Spleen (tissue), 11 donors: ENCODE data around the gene TUBA1B. TPM values are rescaled to one million over a fixed set of nuclear protein-coding genes. Genes with fewer than 3 reads are reported as not detected.

ENCODE experiments used
- DNase-seq: peaks from one replicate; pipeline ENCODE4 v3.0.0-alpha.2; 2020
- H3K27ac ChIP-seq, 8 donors: fragments of 200-600 bp; sonication (generic) in 7 of 8; 1 replicate in 4 of 8; 2 replicates in 4 of 8; pipeline versions ENCODE4 v1.5.0 to v1.8.0; 2016 to 2021; ENCODE audit warnings: inconsistent platforms in 4 of 8, mild to moderate bottlenecking in 4 of 8, moderate library complexity in 1 of 8
- H3K27me3 ChIP-seq, 7 donors: fragments of 200-600 bp; sonication (generic) in 6 of 7; replicated peaks in 1 of 7; 1 replicate in 4 of 7; 2 replicates in 3 of 7; pipeline versions ENCODE4 v1.5.0 to v1.8.0; 2016 to 2021; ENCODE audit warnings: inconsistent platforms in 3 of 7, mild to moderate bottlenecking in 1 of 7
- H3K36me3 ChIP-seq, 6 donors: fragments of 200-600 bp; sonication (generic) in 5 of 6; 1 replicate in 4 of 6; 2 replicates in 2 of 6; pipeline versions ENCODE4 v1.5.0 to v1.8.0; 2016 to 2021; ENCODE audit warnings: inconsistent platforms in 2 of 6
- H3K4me1 ChIP-seq, 6 donors: fragments of 200-600 bp; sonication (generic) in 5 of 6; 1 replicate in 3 of 6; 2 replicates in 3 of 6; pipeline versions ENCODE4 v1.5.0 to v1.8.0; 2016 to 2021; ENCODE audit warnings: inconsistent platforms in 3 of 6
- H3K4me3 ChIP-seq, 8 donors: fragments of 200-600 bp; sonication (generic) in 7 of 8; 1 replicate in 4 of 8; 2 replicates in 4 of 8; pipeline versions ENCODE4 v1.5.0 to v1.8.0; 2016 to 2021; ENCODE audit warnings: inconsistent platforms in 4 of 8, mild to moderate bottlenecking in 4 of 8, moderate library complexity in 2 of 8
- H3K9me3 ChIP-seq, 8 donors: fragments of 200-600 bp; sonication (generic) in 7 of 8; 1 replicate in 4 of 8; 2 replicates in 4 of 8; pipeline versions ENCODE4 v1.5.0 to v1.8.0; 2016 to 2021; ENCODE audit warnings: inconsistent platforms in 4 of 8
- CTCF ChIP-seq, 11 experiments: fragments of 200-600 bp in 7 of 11; fragments of 450-650 bp in 4 of 11; sonication (generic) in 4 of 11; IDR thresholded peaks in 8 of 11; conservative IDR thresholded peaks in 3 of 11; 1 replicate in 7 of 11; 2 replicates in 4 of 11; pipeline versions ENCODE4 v1.4.0 to v1.8.0; 2016 to 2021; ENCODE audit warnings: antibody characterized with exemption in 11 of 11, inconsistent platforms in 4 of 11, mild to moderate bottlenecking in 1 of 11
- POLR2A ChIP-seq, 3 donors: fragments of 450-650 bp; IDR thresholded peaks; one replicate each; pipeline ENCODE4 v1.5.1; 2017; ENCODE audit warnings: antibody characterized with exemption in 3 of 3, mild to moderate bottlenecking in 1 of 3
- POLR2AphosphoS5 ChIP-seq, 3 donors: sonication (generic); formaldehyde crosslinking; IDR thresholded peaks; one replicate each; pipeline ENCODE4 v1.5.1; 2017; ENCODE audit warnings: antibody characterized with exemption in 3 of 3
- WGBS, 5 donors: extraction: QIAGEN DNeasy Blood & Tissue Kit in 3 of 5; methylation state at CpG; one replicate each; pipeline versions ENCODE4 v1.1.5 to v1.1.7; 2013 to 2018; 5-methylcytosine and 5-hydroxymethylcytosine counted together
- intact Hi-C: fragments of 100-400 bp; cut with DNase I; formaldehyde crosslinking; loops from one replicate; pipeline ENCODE4 v1.15.0; 2023; ENCODE audit warnings: low total_unique reads
- polyA plus RNA-seq, 3 donors: library from polyadenylated mRNA; stranded (reverse); fragments of 200-250 nt; gene quantifications; one replicate each; pipeline ENCODE4 v1.2.1, GENCODE V29; 2013
- small RNA-seq, 4 donors: library from RNA; depleted of rRNA; stranded (forward); fragments of <200 nt; gene quantifications; one replicate each; pipeline ENCODE3, GENCODE V24; 2016
- total RNA-seq, 7 donors: library from RNA; depleted of rRNA in 3 of 7; stranded (reverse); fragments of >200 nt in 3 of 7; fragmentation: NEBNext Ultra II Directional in 4 of 7; extraction: Animal tissue kit (Norgen Biotek cat#: 25700) in 4 of 7; gene quantifications; one replicate each; pipeline versions ENCODE4 v1.1.0 to v1.2.1, GENCODE V29; 2016 to 2021
- donor health status: healthy with polysubstance abuse.
- donor health status: DM: no; HTN: no; CAD: no; lungs with moderate emphysema.
- donor health status: DM: no; HTN: no; CAD: no.
- donor health status: Bipolar disorder and iron deficiency.
- donor health status: healthy.
- donor health status: DM: no; HTN: no; CAD: no.
- donor health status: DM: yes; HTN: yes; CAD: no.

Gene TUBA1B
- total and polyA plus RNA-seq, 10 donors = 231 to 706 (median 476) TPM

GRCh38 chr12:49079793-49080192, 51.4 kb downstream of the TUBA1B start:
- intact Hi-C loops = no loop called here
- DNase-seq = no peak

More at GRCh38 chr12:49079793-49080192, 51.4 kb downstream of the TUBA1B start:
- no peaks in the 10 kb centered on the region for H3K36me3 ChIP-seq
- H3K9me3 ChIP-seq = peaks cover 0 to 4% (median 0%) of the 10 kb centered on the region in 8 donors
- H3K4me3 ChIP-seq = no peak overlapping the region
- 63 to 93% (median 80%) methylated on average over 1 of the region's 1 CpG for WGBS, 5 donors
- no peaks in the 10 kb centered on the region for H3K27me3 ChIP-seq
- no peaks in the 10 kb centered on the region for H3K4me1 ChIP-seq
- TF ChIP-seq POLR2AphosphoS5 (IDR thresholded peaks at IDR 0.05) (no peak), CTCF (IDR thresholded peaks at IDR 0.05 in 8 of 11, conservative IDR thresholded peaks at IDR 0.05 in 3 of 11) (no peak), POLR2A (IDR thresholded peaks at IDR 0.05) (no peak)
- H3K27ac ChIP-seq = no peak overlapping the region

Small RNA genes lying within 50 kb of the gene (small RNA-seq; reads per million reads assigned to genes)
- 0 reads per million in 4 donors for gene RF00019

Other genes with a start within 250 kb of the TUBA1B start
- gene FKBP11, start 205.9 kb downstream of the TUBA1B start, total RNA-seq = 10 to 100 TPM; 27.8 to 73.8 (median 43.2) TPM
- gene FKBP11, start 205.9 kb downstream of the TUBA1B start, polyA plus RNA-seq = 10 to 100 TPM; 31.8 to 49.8 (median 37.9) TPM
- 100 to 1,000 TPM in 4 of 7 donors, 10 to 100 TPM in 3; 66.8 to 152 (median 125) TPM for gene ARF3, start 173.9 kb downstream of the TUBA1B start, total RNA-seq
- 10 to 100 TPM; 22.2 to 54.1 (median 31.2) TPM for gene ARF3, start 173.9 kb downstream of the TUBA1B start, polyA plus RNA-seq
- gene WNT10B, start 159.7 kb downstream of the TUBA1B start, total RNA-seq = 1 to 10 TPM in 6 of 7 donors, under 1 TPM in 1; 0.59 to 2.9 (median 2.0) TPM
- gene WNT10B, start 159.7 kb downstream of the TUBA1B start, polyA plus RNA-seq = 1 to 10 TPM; 2.5 to 5.4 (median 4.6) TPM
- gene WNT1, start 153.1 kb downstream of the TUBA1B start, total RNA-seq = under 1 TPM in 3 of 7 donors, not detected in 4; 0.23 to 0.52 (median 0.41) TPM
- gene WNT1, start 153.1 kb downstream of the TUBA1B start, polyA plus RNA-seq = under 1 TPM in 1 of 3 donors, not detected in 2; 0.06 TPM
- 1 to 10 TPM in 1 of 7 donors, under 1 TPM in 5, not detected in 1; 0.15 to 2.0 (median 0.40) TPM for gene DDN, start 132.0 kb downstream of the TUBA1B start, total RNA-seq
- gene DDN, start 132.0 kb downstream of the TUBA1B start, polyA plus RNA-seq = under 1 TPM; 0.09 to 0.64 (median 0.42) TPM
- gene PRKAG1, start 112.6 kb downstream of the TUBA1B start, total RNA-seq = 10 to 100 TPM; 40.2 to 47.2 (median 44.6) TPM
- gene PRKAG1, start 112.6 kb downstream of the TUBA1B start, polyA plus RNA-seq = 10 to 100 TPM; 34.1 to 41.4 (median 39.8) TPM
- 100 to 1,000 TPM; 115 to 172 (median 163) TPM for gene KMT2D, start 70.6 kb downstream of the TUBA1B start, total RNA-seq
- gene KMT2D, start 70.6 kb downstream of the TUBA1B start, polyA plus RNA-seq = 10 to 100 TPM in 1 of 3 donors, 1 to 10 TPM in 2; 5.1 to 42.1 (median 6.0) TPM
- 1 to 10 TPM; 2.0 to 4.3 (median 2.5) TPM for gene RHEBL1, start 61.4 kb downstream of the TUBA1B start, total RNA-seq
- gene RHEBL1, start 61.4 kb downstream of the TUBA1B start, polyA plus RNA-seq = 1 to 10 TPM; 3.9 to 6.7 (median 5.5) TPM
- gene DHH, start 36.6 kb downstream of the TUBA1B start, total RNA-seq = 1 to 10 TPM in 3 of 7 donors, under 1 TPM in 4; 0.33 to 2.6 (median 0.79) TPM
- under 1 TPM; 0.09 to 0.74 (median 0.59) TPM for gene DHH, start 36.6 kb downstream of the TUBA1B start, polyA plus RNA-seq
- 100 to 1,000 TPM in 2 of 7 donors, 10 to 100 TPM in 5; 60.3 to 108 (median 85.8) TPM for gene LMBR1L, start 20.5 kb downstream of the TUBA1B start, total RNA-seq
- gene LMBR1L, start 20.5 kb downstream of the TUBA1B start, polyA plus RNA-seq = 10 to 100 TPM; 44.1 to 78.0 (median 61.2) TPM
- 100 to 1,000 TPM in 2 of 7 donors, 10 to 100 TPM in 5; 47.2 to 120 (median 71.7) TPM for gene TUBA1A, start 57.7 kb upstream of the TUBA1B start, total RNA-seq
- gene TUBA1A, start 57.7 kb upstream of the TUBA1B start, polyA plus RNA-seq = 10 to 100 TPM; 52.0 to 68.5 (median 66.4) TPM
- gene TUBA1C, start 133.7 kb upstream of the TUBA1B start, total RNA-seq = 10 to 100 TPM; 36.3 to 71.7 (median 57.4) TPM
- 10 to 100 TPM; 44.0 to 89.6 (median 82.0) TPM for gene TUBA1C, start 133.7 kb upstream of the TUBA1B start, polyA plus RNA-seq
- gene PRPH, start 163.8 kb upstream of the TUBA1B start, total RNA-seq = 1 to 10 TPM in 3 of 7 donors, under 1 TPM in 4; 0.26 to 2.6 (median 0.98) TPM
- 1 to 10 TPM in 2 of 3 donors, under 1 TPM in 1; 0.67 to 3.0 (median 2.5) TPM for gene PRPH, start 163.8 kb upstream of the TUBA1B start, polyA plus RNA-seq
- gene TROAP, start 191.9 kb upstream of the TUBA1B start, total RNA-seq = 10 to 100 TPM in 1 of 7 donors, 1 to 10 TPM in 6; 2.5 to 11.9 (median 4.0) TPM
- 10 to 100 TPM in 1 of 3 donors, 1 to 10 TPM in 2; 3.2 to 10.8 (median 4.8) TPM for gene TROAP, start 191.9 kb upstream of the TUBA1B start, polyA plus RNA-seq
- gene C1QL4, start 205.8 kb upstream of the TUBA1B start, total RNA-seq = not detected
- not detected for gene C1QL4, start 205.8 kb upstream of the TUBA1B start, polyA plus RNA-seq
- 1 to 10 TPM in 2 of 7 donors, under 1 TPM in 5; 0.43 to 1.9 (median 0.89) TPM for gene DNAJC22, start 215.5 kb upstream of the TUBA1B start, total RNA-seq
- gene DNAJC22, start 215.5 kb upstream of the TUBA1B start, polyA plus RNA-seq = under 1 TPM; 0.10 to 0.48 (median 0.20) TPM
- 10 to 100 TPM; 15.8 to 27.0 (median 20.7) TPM for gene SPATS2, start 236.1 kb upstream of the TUBA1B start, total RNA-seq
- 10 to 100 TPM in 1 of 3 donors, 1 to 10 TPM in 2; 7.1 to 10.1 (median 9.1) TPM for gene SPATS2, start 236.1 kb upstream of the TUBA1B start, polyA plus RNA-seq